ENCODE measurements around the gene OR8G1. TPM values are rescaled to one million over a fixed set of nuclear protein-coding genes. Genes with fewer than 3 reads are reported as not detected.

The OR8G1 gene
- total RNA-seq, 1 experiment from 2014 or later, result not detected

- Histone ChIP-seq H3K9me3 (no peaks in the 10 kb centered on the region), H3K4me3 (ENCODE audit: low read depth, low read length) (no peak overlapping the region), H3K27me3 (replicated peaks; ENCODE audit: control insufficient read depth, insufficient read depth, low read length) (no peaks in the 10 kb centered on the region), H3K36me3 (ENCODE audit: control insufficient read depth, insufficient read depth, low read length) (no peaks in the 10 kb centered on the region), H3K4me1 (peaks cover 15% of the 10 kb centered on the region)
- H3K4me1 Mint-ChIP-seq (ENCODE audit: low read depth, unreplicated experiment), result peaks cover 12% of the 10 kb centered on the region
- ChIA-PET CTCF (interaction anchor here (0.7 to 1.0 kb wide), 2 partner anchors 207 to 208 kb away, joined by 3 to 18 read pairs; no protein-coding TSS in a partner anchor), POLR2A (no interaction called here)
- BruUV-seq (replicated peaks), result no TSS peak
- peaks cover 9% of the 10 kb centered on the region for H3K9me3 Mint-ChIP-seq (ENCODE audit: unreplicated experiment)
- no peaks in the 10 kb centered on the region for H3K27me3 Mint-ChIP-seq (ENCODE audit: insufficient read depth, unreplicated experiment)
- intact Hi-C loops (cut with micrococcal nuclease; ENCODE audit: unreplicated experiment), result no loop called here
- no peak overlapping the region for H3K4me3 Mint-ChIP-seq (ENCODE audit: unreplicated experiment)
- TF ChIP-seq, protein P1, sequence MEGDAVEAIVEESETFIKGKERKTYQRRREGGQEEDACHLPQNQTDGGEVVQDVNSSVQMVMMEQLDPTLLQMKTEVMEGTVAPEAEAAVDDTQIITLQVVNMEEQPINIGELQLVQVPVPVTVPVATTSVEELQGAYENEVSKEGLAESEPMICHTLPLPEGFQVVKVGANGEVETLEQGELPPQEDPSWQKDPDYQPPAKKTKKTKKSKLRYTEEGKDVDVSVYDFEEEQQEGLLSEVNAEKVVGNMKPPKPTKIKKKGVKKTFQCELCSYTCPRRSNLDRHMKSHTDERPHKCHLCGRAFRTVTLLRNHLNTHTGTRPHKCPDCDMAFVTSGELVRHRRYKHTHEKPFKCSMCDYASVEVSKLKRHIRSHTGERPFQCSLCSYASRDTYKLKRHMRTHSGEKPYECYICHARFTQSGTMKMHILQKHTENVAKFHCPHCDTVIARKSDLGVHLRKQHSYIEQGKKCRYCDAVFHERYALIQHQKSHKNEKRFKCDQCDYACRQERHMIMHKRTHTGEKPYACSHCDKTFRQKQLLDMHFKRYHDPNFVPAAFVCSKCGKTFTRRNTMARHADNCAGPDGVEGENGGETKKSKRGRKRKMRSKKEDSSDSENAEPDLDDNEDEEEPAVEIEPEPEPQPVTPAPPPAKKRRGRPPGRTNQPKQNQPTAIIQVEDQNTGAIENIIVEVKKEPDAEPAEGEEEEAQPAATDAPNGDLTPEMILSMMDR (IDR thresholded peaks at IDR 0.05; ENCODE audit: insufficient read depth in 1 of 2, low read depth in 1 of 2, low read length in 1 of 2, severe bottlenecking in 1 of 2, unreplicated experiment in 1 of 2), result no peak
- no peak for DNase-seq
- H3K27ac Mint-ChIP-seq (ENCODE audit: unreplicated experiment), result no peak overlapping the region
- H3K36me3 Mint-ChIP-seq (ENCODE audit: insufficient read depth, unreplicated experiment), result no peaks in the 10 kb centered on the region
Observed at GRCh38 chr11:124278261-124278660, 37.4 kb downstream of the OR8G1 start.

- Histone ChIP-seq H3K36me3 (ENCODE audit: control insufficient read depth, insufficient read depth, low read length) (no peaks in the 10 kb centered on the region), H3K9me3 (no peaks in the 10 kb centered on the region; the same call in 1 of the 2 replicates), H3K4me3 (ENCODE audit: low read depth, low read length) (no peak overlapping the region), H3K4me1 (no peaks in the 10 kb centered on the region), H3K27me3 (replicated peaks; ENCODE audit: control insufficient read depth, insufficient read depth, low read length) (no peaks in the 10 kb centered on the region)
- no peaks in the 10 kb centered on the region for H3K4me1 Mint-ChIP-seq (ENCODE audit: low read depth, unreplicated experiment)
- ChIA-PET POLR2A (no interaction called here), CTCF (no interaction called here)
- H3K36me3 Mint-ChIP-seq (ENCODE audit: insufficient read depth, unreplicated experiment), result no peaks in the 10 kb centered on the region
- intact Hi-C loops (cut with micrococcal nuclease; ENCODE audit: unreplicated experiment), result no loop called here
- BruUV-seq (replicated peaks), result no TSS peak
- H3K9me3 Mint-ChIP-seq (ENCODE audit: unreplicated experiment), result peaks cover 9% of the 10 kb centered on the region
- DNase-seq, result no peak
- peaks cover 7% of the 10 kb centered on the region for H3K27me3 Mint-ChIP-seq (ENCODE audit: insufficient read depth, unreplicated experiment)
- H3K4me3 Mint-ChIP-seq (ENCODE audit: unreplicated experiment), result no peak overlapping the region
- no peak overlapping the region for H3K27ac Mint-ChIP-seq (ENCODE audit: unreplicated experiment)
- TF ChIP-seq, protein P1 (IDR thresholded peaks at IDR 0.05; ENCODE audit: insufficient read depth in 1 of 2, low read depth in 1 of 2, low read length in 1 of 2, severe bottlenecking in 1 of 2, unreplicated experiment in 1 of 2), result no peak
Observed at GRCh38 chr11:124285610-124286344, 44.9 kb downstream of the OR8G1 start.

DNA sequence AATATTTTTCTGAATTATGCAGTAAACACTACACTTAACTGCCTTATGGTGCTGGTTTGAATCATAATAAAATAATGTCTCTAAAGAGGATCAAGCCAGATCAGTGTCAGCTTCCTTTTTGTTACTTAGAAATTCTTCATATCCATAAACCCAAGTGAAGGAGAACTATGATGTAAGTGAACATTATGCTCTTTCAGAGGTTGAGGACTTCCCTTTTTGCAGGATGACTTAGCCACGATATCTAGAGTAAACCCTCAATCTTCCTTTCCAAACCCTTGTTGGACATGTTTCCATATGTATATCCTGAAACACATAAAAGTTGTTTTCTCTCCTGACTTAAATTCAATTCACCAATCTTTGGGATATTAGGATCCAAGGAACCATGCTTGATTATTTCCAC lies 53.8 kb downstream of the OR8G1 start:
- no peak for DNase-seq
- ChIA-PET POLR2A (no interaction called here), CTCF (no interaction called here)
- Mint-ChIP-seq H3K27ac (ENCODE audit: unreplicated experiment) (no peak overlapping the region), H3K36me3 (ENCODE audit: insufficient read depth, unreplicated experiment) (no peaks in the 10 kb centered on the region), H3K27me3 (ENCODE audit: insufficient read depth, unreplicated experiment) (peaks cover 18% of the 10 kb centered on the region), H3K9me3 (ENCODE audit: unreplicated experiment) (no peaks in the 10 kb centered on the region), H3K4me3 (ENCODE audit: unreplicated experiment) (no peak overlapping the region), H3K4me1 (ENCODE audit: low read depth, unreplicated experiment) (no peaks in the 10 kb centered on the region)
- Histone ChIP-seq H3K27me3 (replicated peaks; ENCODE audit: control insufficient read depth, insufficient read depth, low read length) (no peaks in the 10 kb centered on the region), H3K9me3 (no peaks in the 10 kb centered on the region), H3K4me3 (ENCODE audit: low read depth, low read length) (no peak overlapping the region), H3K36me3 (ENCODE audit: control insufficient read depth, insufficient read depth, low read length) (no peaks in the 10 kb centered on the region), H3K4me1 (no peaks in the 10 kb centered on the region)
- TF ChIP-seq, protein P1 (IDR thresholded peaks at IDR 0.05; ENCODE audit: insufficient read depth in 1 of 2, low read depth in 1 of 2, low read length in 1 of 2, severe bottlenecking in 1 of 2, unreplicated experiment in 1 of 2), result no peak
- intact Hi-C loops (cut with micrococcal nuclease; ENCODE audit: unreplicated experiment), result no loop called here
- BruUV-seq (replicated peaks), result no TSS peak

All from Caco-2 (cell line).